Prostate gland (tissue), 2 donors: ENCODE data around the gene METTL2A. TPM values are rescaled to one million over a fixed set of nuclear protein-coding genes. Genes with fewer than 3 reads are reported as not detected.
"Not testable (repeated sequence)": the region's sequence is repeated elsewhere in the genome, so short reads cannot be mapped to it uniquely, and the experiment has no call there.

Experiments
- DNase-seq: peaks from one replicate; pipeline ENCODE4 v3.0.0-alpha.2; 2019; ENCODE audit warnings: low spot score
- H3K27ac ChIP-seq, 2 donors: fragments of 200-600 bp; sonication (generic); 2 replicates each; pipeline ENCODE4 v1.5.1; 2017 to 2019
- H3K27me3 ChIP-seq: fragments of 200-600 bp; sonication (generic); replicated peaks from 2 replicates; pipeline ENCODE4 v1.5.1; 2019; ENCODE audit not compliant: insufficient read depth
- H3K36me3 ChIP-seq, 2 donors: fragments of 200-600 bp; sonication (generic); 1 replicate in 1 of 2; 2 replicates in 1 of 2; pipeline versions ENCODE4 v1.5.1 to v1.8.1; 2017 to 2019
- H3K4me1 ChIP-seq: fragments of 200-600 bp; sonication (generic); replicated peaks from 2 replicates; pipeline ENCODE4 v1.5.1; 2019
- H3K4me3 ChIP-seq, 2 donors: fragments of 200-600 bp; sonication (generic); 2 replicates each; pipeline ENCODE4 v1.5.1; 2017 to 2019
- H3K9me3 ChIP-seq: fragments of 200-600 bp; sonication (generic); 2 replicates; pipeline ENCODE4 v1.5.1; 2017
- WGBS: methylation state at CpG from one replicate; pipeline ENCODE4 v1.1.5; 2018; 5-methylcytosine and 5-hydroxymethylcytosine counted together
- intact Hi-C: fragments of 100-400 bp; cut with DNase I; formaldehyde crosslinking; loops from one replicate; pipeline ENCODE4 v1.14.2; 2022
- small RNA-seq, 2 donors: library from RNA; depleted of rRNA; stranded (forward); fragments of <200 nt; gene quantifications; one replicate each; pipeline ENCODE3, GENCODE V24; 2016
- total RNA-seq, 2 donors: library from RNA; depleted of rRNA; stranded (reverse); fragments of >200 nt; gene quantifications; one replicate each; pipeline ENCODE4 v1.1.0, GENCODE V29; 2016

METTL2A gene
- total RNA-seq, 2 donors from 2014 or later: 17.3 to 20.7 TPM

- H3K27ac ChIP-seq, intact Hi-C loops, H3K4me1 ChIP-seq, H3K27me3 ChIP-seq, H3K4me3 ChIP-seq, DNase-seq, H3K9me3 ChIP-seq, H3K36me3 ChIP-seq: not testable (repeated sequence)
- WGBS: 82% methylated on average over 3 of the region's 3 CpGs
These were observed 58.9 kb downstream of the METTL2A start for GRCh38 chr17:62482553-62482952.

- WGBS: 88% methylated on average over 1 of the region's 1 CpG
These were observed 67.3 kb downstream of the METTL2A start for GRCh38 chr17:62490990-62491389.

GRCh38 chr17:62493049-62493655, 69.5 kb downstream of the METTL2A start:
- intact Hi-C loops, H3K4me3 ChIP-seq, H3K9me3 ChIP-seq, DNase-seq, H3K27ac ChIP-seq, H3K27me3 ChIP-seq, H3K36me3 ChIP-seq, H3K4me1 ChIP-seq: not testable (repeated sequence)
- 93% methylated on average over 5 of the region's 5 CpGs for WGBS

More at GRCh38 chr17:62490990-62491389, 67.3 kb downstream of the METTL2A start:
- H3K27ac ChIP-seq, DNase-seq, H3K36me3 ChIP-seq, intact Hi-C loops, H3K4me1 ChIP-seq, H3K27me3 ChIP-seq, H3K9me3 ChIP-seq, H3K4me3 ChIP-seq: not testable (repeated sequence)

- DNase-seq, H3K4me1 ChIP-seq, H3K4me3 ChIP-seq, H3K9me3 ChIP-seq, H3K27me3 ChIP-seq, intact Hi-C loops, H3K36me3 ChIP-seq, H3K27ac ChIP-seq: not testable (repeated sequence)
- 96% methylated on average over 7 of the region's 7 CpGs for WGBS
These were observed 70.4 kb downstream of the METTL2A start for GRCh38 chr17:62494073-62494472.

DNA sequence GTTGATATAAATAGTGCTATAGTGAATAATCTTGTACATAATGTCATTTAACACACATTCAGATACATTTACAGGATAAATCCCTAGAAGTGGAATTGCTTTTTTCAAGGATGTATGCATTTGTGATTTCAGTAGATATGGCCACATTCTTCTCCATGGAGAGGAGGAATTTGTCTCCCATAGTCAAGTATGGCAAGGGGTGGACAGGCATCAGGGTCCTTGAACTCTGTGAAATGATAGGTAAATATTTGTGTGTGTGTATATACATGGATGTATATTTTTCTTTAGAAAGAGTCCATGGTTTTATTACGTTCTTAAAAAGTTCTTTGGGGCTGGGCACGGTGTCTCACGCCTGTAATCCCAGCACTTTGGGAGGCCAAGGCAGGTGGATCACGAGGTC, 72.6 kb downstream of the METTL2A start:
- H3K27ac ChIP-seq, H3K9me3 ChIP-seq, H3K4me3 ChIP-seq, H3K27me3 ChIP-seq, H3K4me1 ChIP-seq, H3K36me3 ChIP-seq, DNase-seq, intact Hi-C loops: not testable (repeated sequence)
- 90% methylated on average over 4 of the region's 4 CpGs for WGBS

DNA sequence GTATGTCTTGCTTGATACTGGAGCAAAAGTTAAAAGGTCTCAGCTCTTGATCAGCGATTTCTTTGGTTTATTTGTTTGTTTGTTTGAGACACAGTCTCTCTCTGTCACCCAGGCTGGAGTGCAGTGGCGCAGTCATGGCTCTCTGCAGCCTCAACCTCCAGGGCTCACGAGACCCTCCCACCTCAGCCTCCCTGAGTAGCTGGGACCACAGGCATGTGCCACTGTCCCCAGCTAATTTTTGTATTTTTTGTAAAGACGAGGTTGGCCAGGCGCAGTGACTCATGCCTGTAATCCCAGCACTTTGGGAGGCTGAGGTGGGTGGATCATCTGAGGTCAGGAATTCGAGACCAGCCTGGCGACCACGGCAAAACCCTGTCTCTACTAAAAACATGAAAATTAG, 75.1 kb downstream of the METTL2A start:
- H3K4me1 ChIP-seq, H3K27me3 ChIP-seq, intact Hi-C loops, H3K4me3 ChIP-seq, DNase-seq, H3K9me3 ChIP-seq, H3K36me3 ChIP-seq, H3K27ac ChIP-seq: not testable (repeated sequence)
- 91% methylated on average over 8 of the region's 8 CpGs for WGBS

Small RNA genes within 50 kb of the gene (small RNA-seq; reads per million reads assigned to genes)
- 0 reads per million in 2 donors for gene RNU7-52P

Other genes with a start within 250 kb of the METTL2A start
- gene EFCAB3, start 43.3 kb upstream of the METTL2A start, total RNA-seq: not detected
- gene TLK2, start 54.9 kb downstream of the METTL2A start, total RNA-seq: 10 to 100 TPM; 24.1 to 47.6 TPM
- 10 to 100 TPM; 34.2 to 73.7 TPM for gene MRC2, start 203.8 kb downstream of the METTL2A start, total RNA-seq